Limb (tissue), 2 donors: ENCODE measurements around the gene RELT.

Experiments used
- DNase-seq, 2 donors: peaks; one replicate each; pipeline ENCODE4 v3.0.0-alpha.2; 2016; ENCODE audit errors: extremely low spot score in 2 of 2

Gene RELT

DNA sequence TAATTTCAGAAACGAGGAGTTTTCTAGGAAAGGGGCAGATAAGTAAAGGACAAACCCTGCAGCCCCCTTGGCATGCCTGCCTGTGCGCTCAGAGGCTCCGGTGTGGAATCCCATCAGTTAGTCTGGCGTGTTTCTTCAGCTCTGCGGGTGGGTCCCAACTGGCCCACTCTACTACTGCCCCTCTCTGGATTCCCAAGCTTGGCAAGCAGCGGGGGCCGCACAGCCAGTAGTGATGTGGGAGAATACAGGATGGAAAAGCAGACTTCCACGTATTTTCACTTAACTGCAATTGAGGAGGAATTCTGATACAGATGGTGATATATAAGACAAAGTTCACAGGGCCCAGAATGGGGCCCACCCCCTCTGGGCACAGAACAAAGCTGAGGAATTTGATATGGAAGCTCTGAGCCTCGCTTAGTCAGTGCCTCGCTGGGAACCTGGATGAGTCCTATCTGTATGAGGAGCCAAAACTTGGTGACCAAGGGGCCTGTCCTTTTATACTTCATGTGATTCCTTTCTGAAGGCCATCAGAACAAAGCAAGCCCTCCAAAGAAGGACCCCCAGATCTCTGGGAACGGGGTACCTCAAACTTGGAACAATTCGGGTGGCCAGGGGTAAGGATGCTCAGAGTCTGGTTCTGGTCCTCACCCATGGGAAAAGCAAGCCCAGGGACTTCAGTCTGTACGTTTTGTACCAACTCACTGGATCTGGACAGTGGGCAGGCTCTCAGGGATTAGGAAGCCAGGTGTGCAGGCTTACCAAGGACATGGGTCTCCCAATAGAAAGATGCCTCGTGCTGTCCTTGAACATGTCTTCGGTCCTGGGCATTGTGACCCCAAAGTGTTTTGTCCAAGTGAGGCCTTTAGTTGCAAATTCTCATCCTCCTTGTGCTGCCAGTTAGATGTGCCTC lies 26.0 kb downstream of the RELT start:
- no peak for DNase-seq

DNA sequence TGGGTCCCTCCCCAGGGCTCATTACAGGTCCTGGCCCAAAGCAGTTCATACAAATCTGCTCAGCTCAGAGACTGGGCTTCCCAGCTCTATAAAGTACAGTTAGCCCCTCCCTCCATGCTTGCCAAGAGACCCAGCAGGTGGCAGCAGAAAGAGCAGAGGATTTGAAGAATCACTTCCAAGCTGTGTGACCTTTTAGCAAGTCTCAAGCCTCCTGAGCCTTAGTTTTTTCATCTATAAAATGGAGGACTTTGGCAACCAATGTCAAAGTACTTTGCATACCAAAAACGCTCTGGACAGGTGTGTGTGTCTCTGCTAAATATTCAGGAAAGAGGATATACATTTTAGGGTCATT lies 26.6 kb downstream of the RELT start:
- DNase-seq: no peak

DNA sequence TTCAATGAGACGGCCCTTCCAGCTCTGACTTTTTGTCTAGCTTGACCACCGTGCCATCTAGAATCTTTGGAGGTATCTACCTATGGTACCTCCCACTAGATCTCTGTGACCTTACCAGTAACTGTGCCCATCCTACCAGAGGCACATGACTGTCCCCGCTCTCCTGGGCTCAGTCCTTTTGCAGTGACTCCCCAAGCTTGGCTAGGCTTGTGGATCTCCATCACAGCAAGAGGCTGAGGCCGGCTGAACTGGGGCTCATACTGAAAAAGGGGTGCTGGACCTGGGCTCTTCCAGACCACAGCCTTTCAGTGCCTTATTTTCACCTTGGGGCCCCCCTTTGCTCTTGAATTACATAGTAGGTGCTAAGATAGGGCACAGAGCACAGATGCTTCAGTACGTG lies 27.3 kb downstream of the RELT start:
- DNase-seq: no peak

DNA sequence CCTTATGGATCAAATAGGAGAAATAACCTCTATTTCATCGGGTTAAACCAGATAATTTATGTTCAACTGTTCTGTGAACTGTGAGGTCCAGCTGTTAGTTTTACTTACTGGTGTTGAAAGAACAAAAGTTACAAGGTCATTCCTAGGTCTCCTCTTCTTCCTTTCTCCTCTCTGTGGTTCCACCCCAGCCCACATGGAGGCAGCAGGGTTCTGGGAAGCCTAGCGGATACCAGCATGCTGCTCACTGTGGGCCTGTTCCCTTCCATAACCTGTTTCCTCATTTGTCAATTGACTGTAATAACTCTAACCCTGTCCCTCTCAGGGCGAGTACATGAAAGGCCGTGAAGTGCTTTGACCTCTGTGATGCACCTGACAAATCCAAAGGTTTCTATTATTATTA lies 27.8 kb downstream of the RELT start:
- DNase-seq: peak; percentile 37 to 45

DNA sequence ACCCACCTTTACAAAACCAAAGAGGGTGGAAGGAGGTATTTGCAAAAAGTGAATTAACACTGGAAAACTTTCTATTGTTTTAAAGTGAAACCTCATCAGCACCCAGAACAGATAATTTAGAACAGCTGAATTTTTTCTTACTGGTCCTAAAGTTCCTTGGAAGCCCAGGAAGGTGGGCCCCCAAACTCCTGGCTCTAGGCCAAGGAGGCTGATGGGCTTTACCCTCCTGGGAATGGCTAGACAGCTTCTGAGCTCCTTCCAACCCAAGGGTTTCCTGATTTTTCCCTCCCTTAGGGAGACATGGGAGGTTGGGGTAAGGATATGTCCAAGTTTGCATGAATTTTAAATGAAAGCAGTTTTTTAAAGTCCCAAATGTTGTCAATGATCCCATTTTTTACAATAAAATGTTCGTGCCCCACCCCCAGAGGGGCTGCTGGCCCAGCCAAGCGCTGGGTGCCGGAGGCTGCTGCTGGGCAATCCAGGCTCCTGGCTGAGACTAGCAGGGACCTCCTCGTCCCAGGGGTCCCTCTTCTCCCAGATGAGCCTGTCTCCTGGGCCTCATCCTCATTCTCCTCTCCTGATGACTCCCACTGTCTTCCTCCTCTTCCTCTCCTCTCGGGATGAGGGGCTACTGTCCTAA lies 28.4 kb downstream of the RELT start:
- DNase-seq: no peak

DNA sequence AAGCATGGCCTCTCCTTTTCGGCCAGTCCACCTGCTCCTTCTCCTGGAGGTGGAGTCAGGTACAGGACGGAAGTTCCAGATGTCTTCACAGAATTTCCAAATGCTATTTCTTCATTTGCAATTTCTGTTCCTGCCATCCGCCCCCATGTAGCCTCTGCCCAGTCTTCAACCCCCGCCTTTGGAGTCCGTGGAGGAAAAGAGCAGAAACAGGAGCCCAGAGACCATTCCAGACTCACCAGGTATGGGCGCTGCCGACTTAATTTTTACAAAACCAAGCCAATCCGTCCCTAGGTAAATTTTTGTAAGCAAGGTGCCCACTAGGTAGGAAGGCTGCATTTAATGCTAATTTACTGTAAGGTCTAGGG lies 28.9 kb downstream of the RELT start:
- DNase-seq: no peak

DNA sequence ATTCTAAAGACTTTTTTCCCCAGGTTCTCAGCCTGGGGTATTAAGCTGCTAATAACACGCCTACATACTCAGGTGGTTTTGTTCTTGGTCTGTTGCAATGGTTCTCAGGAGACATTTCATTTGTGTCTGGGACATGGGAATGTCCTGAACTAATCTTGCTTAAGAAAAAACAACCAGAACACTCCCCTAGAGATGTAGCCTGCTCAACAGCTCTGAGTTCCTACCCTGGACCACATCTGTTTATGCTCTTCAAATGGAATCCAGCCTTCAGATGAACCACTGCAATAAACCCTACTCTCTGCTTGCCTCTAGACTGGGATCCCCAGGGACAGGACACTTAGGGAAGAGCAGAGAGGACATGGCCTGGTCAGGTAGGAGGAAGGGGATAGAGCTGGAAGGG lies 29.9 kb downstream of the RELT start:
- DNase-seq: no peak

DNA sequence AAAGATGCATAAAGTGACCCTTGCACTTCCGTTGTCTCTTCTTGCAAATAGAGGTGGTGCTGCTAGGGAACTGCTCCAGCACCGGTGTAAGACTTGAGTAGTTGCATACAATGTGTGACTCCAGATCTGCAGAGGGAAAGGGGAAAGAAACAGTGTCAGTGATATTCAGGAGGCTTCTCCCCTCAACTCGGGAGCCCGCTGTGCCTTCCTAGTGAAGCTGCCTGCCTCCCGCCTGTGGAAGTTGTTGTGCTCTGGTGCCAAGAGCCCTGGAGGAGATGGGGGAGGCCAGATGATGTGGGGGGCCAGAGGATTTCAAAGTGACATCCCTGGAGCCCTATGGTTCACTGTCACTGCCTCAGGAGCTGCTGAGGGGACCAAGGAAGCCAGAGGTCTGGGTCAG lies 30.4 kb downstream of the RELT start:
- DNase-seq: no peak

DNA sequence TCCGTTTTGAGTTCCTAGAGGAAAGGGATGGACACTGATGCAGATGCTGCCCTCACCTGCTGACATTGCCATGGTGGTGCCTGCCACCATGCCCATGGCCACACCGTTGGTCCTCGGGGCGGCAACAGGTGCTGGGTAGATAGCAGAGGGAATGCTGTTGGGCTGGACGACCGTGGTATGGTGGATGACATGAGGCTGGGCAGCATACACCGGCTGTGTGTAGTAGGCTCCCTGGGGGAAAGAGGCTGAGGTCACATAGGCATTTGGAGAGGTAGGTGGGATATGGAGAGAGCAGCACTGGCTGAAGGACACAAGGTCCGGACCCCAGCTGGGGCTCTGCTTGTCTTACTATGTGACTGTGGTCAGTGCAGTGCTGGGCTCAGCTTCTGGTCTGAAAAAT lies 33.2 kb downstream of the RELT start:
- DNase-seq: no peak

DNA sequence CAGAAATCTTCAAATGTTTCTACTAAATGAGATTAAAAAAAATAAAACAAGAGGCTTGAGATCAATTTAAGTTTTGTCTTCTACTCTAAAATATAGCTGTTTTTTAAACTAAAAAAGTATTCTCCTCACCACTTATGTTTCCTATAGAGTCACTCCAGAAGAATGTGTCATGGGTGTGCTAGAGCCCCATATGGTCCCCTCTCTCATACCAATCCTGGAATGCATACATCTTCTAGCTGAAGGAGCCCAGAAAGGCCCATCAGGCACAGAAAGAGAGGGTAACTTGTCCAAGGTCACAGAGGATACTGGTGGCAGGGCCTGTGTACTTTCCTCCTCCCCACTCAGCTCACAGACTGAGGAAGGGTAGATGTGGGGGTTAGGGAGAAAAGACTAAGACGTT lies 34.4 kb downstream of the RELT start:
- DNase-seq: no peak

DNA sequence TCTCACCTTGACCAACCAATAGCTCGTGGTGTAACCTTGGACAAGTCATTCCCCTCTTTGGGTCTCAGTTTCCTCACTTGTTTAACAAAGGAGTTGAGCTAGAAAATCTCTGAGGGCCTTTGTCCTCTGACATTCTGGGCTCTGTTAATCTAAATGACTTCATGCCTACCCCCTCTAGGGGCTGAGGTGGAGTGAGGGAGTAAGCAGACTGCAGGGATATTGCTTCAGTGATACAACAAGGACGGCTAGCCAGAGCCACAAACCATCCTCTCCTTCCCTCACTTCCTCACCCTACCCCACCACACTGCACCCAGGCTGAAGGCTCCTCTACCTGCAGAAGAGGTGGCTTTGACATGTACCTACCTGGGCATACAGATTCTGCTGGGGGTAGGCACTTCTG lies 34.8 kb downstream of the RELT start:
- no peak for DNase-seq

DNA sequence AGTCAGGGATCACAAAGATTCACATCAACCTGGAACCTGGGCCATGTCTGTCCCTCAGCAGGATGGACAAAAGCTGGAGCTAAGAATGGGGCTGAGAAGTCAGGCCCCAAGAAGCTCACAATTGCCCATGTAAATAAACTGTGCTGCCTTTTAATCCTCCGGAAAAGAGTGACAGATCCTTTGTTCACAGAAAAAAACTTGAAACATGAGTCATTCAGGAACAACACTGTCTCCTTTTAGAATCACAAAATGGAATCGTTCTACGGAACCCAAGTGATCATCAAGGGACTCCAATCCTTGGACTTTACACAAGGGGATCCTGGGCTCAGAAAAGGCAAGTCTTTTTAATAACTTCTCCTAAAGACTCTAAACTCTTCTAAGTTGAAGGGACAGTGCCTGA lies 36.1 kb downstream of the RELT start:
- no peak for DNase-seq

DNA sequence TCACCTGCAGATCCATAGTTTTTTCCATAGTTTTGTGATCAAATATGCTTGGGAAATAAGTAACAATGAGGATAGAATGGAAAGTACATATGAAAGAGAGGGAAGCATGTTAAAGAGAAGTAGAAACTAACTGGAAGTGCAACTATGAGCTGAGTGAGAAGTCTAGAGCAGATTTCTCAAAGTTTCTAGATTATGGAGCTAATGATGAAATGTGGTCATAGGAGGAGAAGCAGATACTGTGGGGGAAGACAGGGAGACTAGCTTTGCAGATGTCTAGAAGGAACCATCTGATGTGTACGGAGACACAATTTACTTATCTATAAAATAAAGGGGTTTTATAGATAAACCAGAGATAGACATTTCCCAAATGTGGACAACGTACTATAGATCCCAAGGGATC lies 37.1 kb downstream of the RELT start:
- DNase-seq: no peak

DNA sequence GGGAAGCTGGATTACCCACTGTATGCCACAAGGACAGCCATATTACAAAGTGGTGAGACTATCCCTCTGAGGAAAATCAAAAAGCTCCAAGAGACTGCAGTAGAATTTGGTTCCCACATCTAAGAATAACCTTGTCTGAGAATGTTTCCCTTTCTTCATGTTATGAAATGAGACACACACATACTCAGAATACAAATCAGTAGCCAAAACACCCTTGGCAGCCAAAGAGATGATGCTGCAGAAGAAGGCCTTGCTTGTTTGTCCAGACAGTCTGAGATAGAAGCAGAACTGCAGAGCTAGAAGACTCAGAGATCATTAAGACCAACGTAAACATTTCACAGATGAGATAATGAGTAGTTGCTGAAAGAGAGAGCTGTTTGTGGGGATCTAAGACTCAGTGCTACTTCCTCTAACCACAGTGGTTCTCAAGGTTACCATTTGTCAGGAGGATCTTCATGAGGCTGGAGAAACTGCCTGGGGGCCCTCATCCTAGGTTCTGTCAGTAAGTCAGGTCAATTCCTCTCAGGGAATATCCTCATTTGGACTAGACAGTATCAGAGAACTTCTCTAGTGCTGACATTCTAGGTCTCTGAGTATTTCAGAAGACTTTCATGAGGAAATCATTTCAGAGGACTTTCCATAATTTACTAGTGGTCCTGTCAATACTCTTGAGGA lies 38.9 kb downstream of the RELT start:
- no peak for DNase-seq

DNA sequence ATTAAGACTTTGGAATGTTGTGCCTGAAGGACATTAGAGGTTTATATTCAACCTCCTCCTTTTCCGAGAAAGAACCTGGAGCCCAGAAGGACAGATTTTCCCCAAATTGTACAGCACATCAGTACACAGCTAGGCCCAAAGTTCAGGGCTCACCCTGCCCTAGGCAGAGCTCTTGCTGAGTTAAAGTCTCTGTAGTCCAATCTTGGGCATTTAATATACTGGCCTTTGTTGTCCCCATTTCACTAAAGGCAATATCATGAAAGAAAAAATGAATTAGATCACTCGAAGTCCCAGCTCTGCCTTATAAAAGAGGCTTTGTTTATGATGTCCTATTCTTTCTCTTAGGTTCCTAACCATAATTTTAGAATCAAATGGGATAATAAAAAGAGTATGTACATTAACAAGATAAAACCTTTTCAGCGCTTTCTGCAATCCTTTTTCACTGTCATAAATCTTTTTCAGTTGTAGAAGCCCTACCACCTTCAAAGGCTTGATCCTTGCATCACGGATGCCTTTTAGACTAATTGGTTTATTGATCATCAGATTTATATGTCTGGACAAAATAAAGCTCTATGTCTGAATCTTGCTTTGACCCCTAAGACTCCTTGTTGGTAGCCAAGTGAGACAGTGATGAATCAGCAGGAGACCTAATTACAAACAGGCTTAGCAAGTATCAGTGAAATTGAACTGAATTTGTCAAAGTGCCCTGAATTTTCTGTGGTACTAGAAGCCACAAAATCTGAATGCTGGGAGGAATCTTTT lies 39.8 kb downstream of the RELT start:
- DNase-seq: no peak

DNA sequence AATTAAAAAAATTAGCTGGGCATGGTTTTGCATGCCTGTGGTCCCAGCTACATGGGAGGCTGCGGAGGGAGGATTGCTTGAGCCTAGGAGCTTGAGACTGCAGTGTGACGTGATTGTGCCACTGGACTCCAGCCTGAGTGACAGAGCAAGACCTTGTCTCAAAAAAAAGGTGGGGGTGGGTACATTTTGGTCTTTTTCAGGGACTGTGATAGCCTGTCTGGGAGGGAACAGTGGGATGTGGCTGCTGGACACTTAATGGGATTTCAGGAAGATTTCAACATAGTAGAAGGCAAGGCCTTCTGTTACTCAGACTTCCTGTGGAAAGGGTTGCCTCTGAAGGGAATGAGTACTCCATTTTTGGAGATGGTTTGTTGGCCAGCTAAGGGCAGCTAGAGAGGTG lies 40.6 kb downstream of the RELT start:
- no peak for DNase-seq

DNA sequence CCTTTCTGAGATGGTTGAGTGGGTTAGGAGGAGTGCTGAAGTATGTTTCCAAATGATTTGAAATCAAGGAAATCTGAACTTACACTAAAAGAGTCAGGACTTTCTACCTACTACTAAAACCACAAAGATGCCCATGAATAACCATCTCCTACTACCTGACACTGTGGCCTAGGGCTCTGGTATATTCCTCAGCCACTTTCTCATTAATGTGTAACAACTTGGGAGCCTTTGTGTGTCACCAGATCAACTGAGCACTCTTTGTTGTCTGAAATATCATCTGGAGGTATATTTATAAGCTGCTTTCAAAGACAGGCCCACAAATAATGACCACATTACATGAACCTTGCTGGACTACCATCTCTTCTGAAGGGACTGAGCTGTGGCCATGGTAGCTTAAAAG lies 43.9 kb downstream of the RELT start:
- DNase-seq: no peak

DNA sequence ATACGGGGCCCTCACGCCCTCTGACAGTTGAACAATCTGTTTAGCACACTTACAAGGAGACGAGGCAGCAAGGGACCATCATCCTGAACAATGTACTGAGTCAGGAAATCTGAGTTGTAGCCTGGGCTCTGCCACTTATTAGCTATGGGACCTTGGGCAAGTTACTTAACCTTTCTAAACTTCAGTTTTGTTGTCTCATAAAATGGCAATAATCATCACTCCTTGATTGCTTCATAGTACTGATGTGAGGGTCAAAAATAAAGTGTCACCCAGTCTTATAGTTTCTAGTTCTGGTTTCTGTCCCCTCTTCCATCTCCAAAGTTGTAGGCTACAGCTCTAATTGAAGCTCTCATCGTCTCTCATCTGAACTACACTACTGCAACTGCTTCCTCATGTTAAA lies 46.7 kb downstream of the RELT start:
- DNase-seq: no peak

DNA sequence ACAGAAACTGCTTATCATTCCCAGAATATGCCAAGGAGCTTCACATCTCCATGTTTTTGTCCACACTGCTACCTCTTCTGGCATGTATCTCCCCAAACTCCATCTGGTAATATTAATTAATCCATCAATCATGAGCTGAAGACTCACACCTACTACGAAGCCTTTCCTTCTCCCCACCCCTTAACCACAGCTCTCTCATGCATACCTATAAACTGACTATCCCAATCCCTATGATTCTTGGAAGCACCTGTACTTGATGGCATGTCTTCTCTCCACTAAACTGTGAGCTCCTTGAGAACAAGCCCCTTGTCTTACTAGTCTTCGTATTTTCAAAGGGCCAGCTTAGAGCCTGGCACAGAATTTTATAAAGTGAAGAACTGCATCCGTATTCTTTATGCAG lies 47.3 kb downstream of the RELT start:
- no peak for DNase-seq

DNA sequence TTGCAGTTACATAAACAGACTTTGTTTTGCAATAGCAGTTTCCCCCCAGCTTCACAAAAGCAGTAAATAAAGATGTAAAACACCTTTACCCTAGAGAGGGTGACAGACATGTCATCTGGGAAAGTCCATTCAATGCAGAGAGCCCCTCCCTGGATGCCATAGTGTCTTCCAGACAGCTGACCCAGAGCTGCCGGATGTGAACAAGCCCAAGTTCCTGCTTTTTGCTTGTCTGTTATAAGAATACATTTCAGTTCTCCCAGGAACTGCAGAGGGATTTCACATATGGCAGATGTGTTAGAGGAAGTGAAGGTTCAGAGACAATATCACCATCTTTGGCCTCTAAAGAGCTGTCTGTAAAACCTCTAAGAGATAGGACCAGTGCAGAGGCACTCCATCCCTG lies 48.9 kb downstream of the RELT start:
- no peak for DNase-seq

DNA sequence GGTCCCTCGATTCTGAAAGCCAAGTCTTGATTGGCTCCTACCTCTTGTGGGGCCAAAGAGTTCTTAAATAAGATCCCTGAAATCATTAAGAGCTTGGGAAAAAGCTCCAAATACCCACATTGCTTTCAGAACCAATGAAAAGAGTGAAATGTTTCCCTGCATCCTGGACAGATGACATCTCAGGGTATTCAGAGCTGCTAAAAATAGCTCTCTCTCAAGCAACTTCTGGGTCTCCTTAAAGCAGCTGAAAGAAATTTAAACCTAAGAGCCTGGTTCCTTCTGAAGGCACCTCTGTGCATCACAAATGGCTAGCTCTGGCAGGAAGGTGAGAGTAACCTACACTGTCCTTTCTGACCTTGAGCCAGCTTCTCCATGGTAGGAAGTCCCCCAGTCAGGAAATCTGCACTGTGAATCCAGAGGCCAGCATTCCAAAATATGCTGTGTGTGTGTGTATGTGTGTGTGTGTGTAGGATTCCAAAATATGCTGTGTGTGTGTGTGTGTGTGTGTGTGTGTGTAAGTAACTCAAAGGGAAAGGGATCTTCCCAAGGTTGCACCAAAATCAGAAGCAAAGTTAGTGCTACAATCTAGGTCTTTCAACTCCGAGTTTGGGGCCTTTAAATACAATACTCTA lies 50.1 kb downstream of the RELT start:
- no peak for DNase-seq

DNA sequence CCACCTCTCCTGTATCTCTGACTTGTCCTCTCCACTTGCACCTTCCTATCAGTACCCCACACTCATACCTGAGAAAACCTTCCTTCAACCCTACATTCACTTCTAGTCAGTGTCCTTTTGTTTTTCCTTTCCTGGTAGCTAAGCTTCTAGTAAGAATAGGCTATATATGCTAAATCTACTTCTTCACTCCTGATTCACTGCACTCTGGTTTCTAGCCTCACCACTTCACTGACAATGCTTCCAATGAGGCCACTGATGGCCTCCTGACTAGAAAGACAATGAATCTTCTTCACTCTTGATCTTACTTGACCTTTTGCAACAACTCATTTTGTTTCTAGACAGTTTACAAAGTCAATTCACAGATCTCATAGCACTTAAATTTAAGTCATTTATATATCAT lies 52.0 kb downstream of the RELT start:
- DNase-seq: no peak
